Superior temporal gyrus (tissue), 1 donor: ENCODE data around the gene ADIPOQ.
A peak's percentile ranks its signal among the peaks of the same experiment; 100 is the strongest.
"Not testable (repeated sequence)": the region's sequence is repeated elsewhere in the genome, so short reads cannot be mapped to it uniquely, and the experiment has no call there.

Experiments
- DNase-seq: peaks from one replicate; pipeline ENCODE4 v3.0.0-alpha.2; 2016; ENCODE audit errors: extremely low spot score

The ADIPOQ gene

DNA sequence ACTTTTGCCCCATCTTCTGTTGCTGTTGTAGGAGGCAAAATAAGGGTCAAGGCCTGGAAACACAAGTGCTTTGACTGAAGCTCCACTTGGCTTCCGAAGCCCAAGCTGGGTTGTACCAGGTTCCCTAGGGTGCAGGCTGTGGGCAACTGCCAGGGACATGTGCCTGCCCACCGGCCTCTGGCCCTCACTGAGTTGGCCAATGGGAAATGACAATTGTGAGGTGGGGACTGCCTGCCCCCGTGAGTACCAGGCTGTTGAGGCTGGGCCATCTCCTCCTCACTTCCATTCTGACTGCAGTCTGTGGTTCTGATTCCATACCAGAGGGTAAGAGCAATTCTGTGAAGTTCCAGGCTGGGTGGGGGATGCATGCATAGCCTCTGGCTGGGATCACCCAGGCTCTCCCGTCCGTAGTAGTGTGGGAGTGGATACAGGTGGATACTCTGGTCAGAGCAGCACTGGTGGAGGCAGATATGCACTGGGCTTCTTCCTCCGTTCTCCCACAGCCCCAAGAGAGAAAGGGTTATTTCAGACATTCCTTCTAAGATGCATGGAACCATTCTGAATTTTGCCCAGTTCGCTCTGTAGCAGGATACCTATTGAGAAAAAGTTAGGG, at the start of gene ADIPOQ:
Gene ADIPOQ, plus strand, starts transcription at position 285 of the 613 bp plus-strand sequence. CDS start 10,349 bp downstream, outside the sequence.
- DNase-seq, result no peak

DNA sequence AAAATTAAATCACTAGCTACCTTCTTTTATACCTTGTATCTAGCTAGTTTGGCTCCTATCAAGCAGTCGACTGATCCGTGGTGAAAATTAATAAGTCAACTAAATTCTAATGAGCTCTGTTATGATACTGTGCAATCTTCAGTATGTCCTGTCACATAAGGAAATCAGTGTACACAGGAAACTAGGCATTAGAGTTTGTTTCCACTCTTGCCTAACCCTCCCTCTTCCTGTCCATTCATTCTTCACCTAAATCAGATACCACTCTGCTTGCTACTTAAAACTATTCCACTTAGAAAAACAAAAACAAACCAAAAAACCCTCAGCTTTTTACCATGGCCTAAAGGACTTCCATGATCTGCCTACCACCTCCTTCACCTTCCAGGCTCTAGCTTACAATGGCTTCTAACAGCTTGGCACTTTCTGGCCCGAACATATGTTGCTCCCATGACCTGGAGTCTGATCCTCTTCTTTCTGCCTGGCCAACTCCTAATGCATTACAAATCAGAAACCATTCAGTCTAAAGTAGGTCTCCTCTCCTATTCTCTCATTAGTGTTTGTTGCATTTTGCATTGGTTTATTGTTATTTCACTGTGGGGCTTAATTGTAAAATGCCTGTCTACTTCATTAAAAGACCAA, 44.2 kb upstream of the ADIPOQ start:
- no peak for DNase-seq

GRCh38 chr3:186800285-186800684, 42.2 kb upstream of the ADIPOQ start:
- DNase-seq, result no peak

DNA sequence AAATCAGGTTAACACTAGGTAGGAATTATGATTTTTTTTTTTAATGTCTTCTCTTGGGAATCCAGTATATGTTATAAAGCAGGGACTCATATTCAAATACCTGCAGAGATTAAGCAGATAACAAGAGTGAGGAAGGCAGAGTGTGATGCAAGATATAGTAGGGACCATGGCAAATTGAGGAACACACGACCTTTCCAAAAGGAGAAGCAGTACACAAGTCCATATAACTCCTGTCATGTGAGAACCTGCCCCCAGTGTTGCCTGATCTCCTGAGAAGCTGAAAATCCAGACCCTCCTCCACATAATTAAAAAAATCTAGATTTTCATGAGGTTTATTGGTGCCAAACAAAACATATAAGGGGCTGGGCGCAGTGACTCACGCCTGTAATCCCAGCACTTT, 39.8 kb upstream of the ADIPOQ start:
- DNase-seq, result no peak

GRCh38 chr3:186803447-186803846, 39.1 kb upstream of the ADIPOQ start:
- not testable (repeated sequence) for DNase-seq

GRCh38 chr3:186806089-186807055, 36.1 kb upstream of the ADIPOQ start, which contains the start of gene RFC4:
TSS of gene RFC4 (minus strand) at chr3:186806482. CDS start at chr3:186804713, 1,769 bp downstream.
- peak; percentile 92 for DNase-seq

- DNase-seq, result no peak
These were observed 35.3 kb upstream of the ADIPOQ start for GRCh38 chr3:186807231-186807630.

DNA sequence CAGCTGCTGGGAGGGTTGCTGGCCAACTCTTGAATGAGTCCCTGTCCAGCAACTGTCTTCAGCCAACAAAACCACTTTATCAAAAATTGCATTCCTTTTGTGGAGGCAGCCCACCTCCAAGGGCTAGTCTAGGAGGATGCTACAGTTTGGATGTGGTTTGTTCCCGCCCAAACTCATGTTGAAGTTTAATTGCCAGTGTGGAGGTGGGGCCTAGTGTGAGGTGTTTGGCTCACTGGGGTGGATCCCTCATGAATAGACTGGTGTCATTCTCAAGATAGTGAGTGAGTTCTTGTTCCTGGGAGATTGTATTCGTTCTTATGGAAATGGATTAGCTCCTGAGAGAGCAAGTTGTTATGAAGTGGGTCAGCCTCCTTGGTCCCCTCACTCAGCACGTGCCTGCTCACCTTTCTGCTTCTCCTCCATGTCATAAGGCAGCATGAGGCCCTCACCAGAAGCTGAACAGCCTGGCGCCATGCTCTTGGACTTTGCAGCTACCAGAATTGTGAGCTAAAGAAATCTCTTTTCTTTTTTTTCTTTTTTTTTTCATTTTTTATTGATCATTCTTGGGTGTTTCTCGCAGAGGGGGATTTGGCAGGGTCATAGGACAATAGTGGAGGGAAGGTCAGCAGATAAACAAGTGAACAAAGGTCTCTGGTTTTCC, 32.0 kb upstream of the ADIPOQ start:
- DNase-seq, result no peak

- DNase-seq, result not testable (repeated sequence)
These were observed 31.2 kb upstream of the ADIPOQ start for GRCh38 chr3:186811313-186811712.

DNA sequence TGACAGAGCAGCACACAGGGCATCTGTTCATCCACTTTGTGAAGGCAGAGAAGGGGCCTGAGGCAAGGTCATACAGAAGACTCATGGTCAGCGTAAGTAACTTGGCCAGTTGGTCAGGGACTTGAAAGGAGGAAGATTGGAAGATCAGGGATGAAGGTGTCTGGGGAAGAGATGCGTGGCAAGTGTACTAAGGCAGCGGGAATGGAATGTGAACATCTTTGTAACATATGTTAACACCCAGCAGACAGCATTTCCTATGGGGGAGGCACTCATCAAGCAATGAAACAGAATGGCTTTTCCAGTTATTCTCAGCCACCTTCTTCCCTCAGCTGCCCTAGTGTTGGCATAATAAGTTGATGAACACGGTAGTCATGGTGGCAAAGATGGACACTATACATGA, 28.4 kb upstream of the ADIPOQ start:
- DNase-seq, result no peak

- no peak for DNase-seq
These were observed 27.1 kb upstream of the ADIPOQ start for GRCh38 chr3:186815435-186815834.

DNA sequence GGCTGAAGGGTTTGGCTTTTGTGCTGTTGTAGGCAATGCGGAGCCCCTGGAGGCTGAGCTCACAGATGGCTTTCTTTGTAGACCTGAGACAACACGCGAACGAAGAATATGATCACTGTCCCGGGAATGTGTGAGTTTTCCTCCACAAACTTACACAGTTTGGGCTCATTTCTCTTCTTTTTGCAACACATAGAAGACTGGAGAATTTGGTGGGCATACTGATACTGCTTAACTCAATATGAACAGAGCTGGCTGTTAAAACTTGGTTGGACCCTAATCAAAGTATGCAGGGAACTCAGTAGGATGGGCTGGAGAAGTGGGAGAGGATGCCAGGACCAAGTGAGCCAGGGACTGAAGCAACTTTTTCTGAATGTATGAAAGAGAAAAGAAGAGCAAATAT, 24.0 kb upstream of the ADIPOQ start:
- DNase-seq, result no peak

DNA sequence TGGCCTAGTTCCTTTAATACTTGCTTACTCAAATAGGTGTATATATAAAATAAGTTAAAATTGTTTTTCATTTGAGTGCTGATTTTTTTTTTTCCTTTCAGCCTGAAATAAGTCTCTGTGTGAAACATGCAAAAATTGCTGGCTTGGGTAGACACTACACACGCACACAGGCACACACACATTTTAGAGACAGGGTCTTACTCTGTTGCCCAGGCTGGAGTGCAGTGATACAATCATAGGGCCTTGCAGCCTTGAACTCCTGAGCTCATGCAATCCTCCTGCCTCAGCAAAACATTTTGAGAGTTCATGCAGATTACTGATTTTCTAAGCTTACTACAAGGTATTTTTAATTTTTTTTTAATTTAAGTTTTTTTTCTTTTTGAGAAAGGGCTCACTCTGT, 23.6 kb upstream of the ADIPOQ start:
- DNase-seq, result no peak

GRCh38 chr3:186821429-186822387, 20.8 kb upstream of the ADIPOQ start:
- DNase-seq, result peak; percentile 74

GRCh38 chr3:186822388-186822759, 20.1 kb upstream of the ADIPOQ start:
- not testable (repeated sequence) for DNase-seq

DNA sequence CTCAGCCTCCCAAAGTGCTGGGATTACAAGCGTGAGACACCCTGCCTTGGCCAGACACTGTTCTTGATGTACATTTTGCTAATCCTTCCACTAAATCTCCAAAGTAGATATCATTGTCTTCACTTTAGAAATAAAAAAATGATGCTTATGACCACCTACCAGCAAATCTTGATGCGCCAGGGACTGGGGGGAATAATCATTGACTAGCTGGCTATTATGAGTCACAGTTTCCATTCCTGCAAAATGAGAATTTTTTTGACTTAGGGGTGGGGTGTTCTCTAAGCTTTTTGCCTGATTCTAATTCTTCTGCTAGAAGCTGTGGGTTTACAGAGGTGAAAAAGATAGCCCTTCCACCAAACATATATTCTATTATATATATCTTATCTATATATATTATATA, 19.1 kb upstream of the ADIPOQ start:
- DNase-seq, result no peak

DNA sequence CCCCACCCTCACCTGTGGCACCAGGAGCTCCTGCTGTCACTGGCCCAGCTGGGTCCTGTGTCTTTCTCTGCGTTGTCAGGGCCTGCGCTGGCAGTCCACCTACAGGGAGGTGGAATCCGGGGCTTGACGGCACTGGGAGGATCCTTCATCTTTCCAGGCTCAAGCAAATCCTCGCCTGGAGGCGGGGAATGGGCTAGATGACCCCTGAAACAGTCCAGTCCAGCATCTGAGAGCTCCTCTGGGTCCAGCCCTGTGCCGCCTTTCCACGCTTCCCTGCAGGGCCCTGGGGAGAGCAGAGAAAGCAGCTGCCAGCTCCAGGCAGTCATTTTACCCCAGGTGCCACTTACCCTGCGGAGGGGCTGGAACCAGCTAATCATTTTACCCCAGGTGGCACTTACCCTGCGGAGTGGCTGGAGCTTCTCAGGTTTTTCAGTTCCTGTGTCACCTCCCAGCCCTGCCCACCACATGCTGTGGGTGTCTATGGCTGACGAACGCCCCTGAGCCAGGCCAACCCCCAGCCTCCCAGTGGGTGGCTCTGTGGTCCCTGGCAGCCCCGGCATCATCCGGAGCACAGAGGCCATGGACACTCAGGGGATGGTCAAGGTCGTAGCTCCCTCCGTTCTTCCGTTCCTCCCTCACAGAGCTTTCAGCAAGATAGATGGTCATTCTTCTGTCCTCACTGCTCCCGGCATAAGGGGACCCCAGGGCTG, 17.9 kb upstream of the ADIPOQ start:
- no peak for DNase-seq

GRCh38 chr3:186825294-186825821, 17.2 kb upstream of the ADIPOQ start:
- DNase-seq, result peak; percentile 42

GRCh38 chr3:186825872-186826409, 16.6 kb upstream of the ADIPOQ start:
- DNase-seq, result peak; percentile 19
